NB4 (cell line): ENCODE measurements around the gene PAGE2.
"Not testable (repeated sequence)": the region's sequence is repeated elsewhere in the genome, so short reads cannot be mapped to it uniquely, and the experiment has no call there.

ENCODE experiments used
- DNase-seq: peaks from one replicate; pipeline ENCODE4 v3.0.0; 2010; ENCODE audit warnings: low read depth
- H3K4me3 ChIP-seq: one replicate; pipeline ENCODE4 v1.5.1; 2011; ENCODE audit warnings: mild to moderate bottlenecking, low read depth, low read length, moderate library complexity
- MYC ChIP-seq: IDR thresholded peaks from 2 replicates; pipeline ENCODE4 v1.6.1; 2011; ENCODE audit warnings: low read depth, low read length
- POLR2A ChIP-seq: IDR thresholded peaks from 2 replicates; pipeline ENCODE4 v1.6.1; 2011; ENCODE audit warnings: mild to moderate bottlenecking; ENCODE audit not compliant: insufficient read length; ENCODE audit errors: extremely low read depth
- TF ChIP-seq, protein P1 (sequence below): IDR thresholded peaks from one replicate; pipeline ENCODE4 v1.5.1; 2012; ENCODE audit warnings: low read depth, low read length
- TF ChIP-seq, protein P2 (sequence below): IDR thresholded peaks from 2 replicates; pipeline ENCODE4 v1.6.1; 2011; ENCODE audit warnings: low read depth, low read length

The PAGE2 gene, protein sequence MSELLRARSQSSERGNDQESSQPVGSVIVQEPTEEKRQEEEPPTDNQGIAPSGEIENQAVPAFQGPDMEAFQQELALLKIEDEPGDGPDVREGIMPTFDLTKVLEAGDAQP

DNA sequence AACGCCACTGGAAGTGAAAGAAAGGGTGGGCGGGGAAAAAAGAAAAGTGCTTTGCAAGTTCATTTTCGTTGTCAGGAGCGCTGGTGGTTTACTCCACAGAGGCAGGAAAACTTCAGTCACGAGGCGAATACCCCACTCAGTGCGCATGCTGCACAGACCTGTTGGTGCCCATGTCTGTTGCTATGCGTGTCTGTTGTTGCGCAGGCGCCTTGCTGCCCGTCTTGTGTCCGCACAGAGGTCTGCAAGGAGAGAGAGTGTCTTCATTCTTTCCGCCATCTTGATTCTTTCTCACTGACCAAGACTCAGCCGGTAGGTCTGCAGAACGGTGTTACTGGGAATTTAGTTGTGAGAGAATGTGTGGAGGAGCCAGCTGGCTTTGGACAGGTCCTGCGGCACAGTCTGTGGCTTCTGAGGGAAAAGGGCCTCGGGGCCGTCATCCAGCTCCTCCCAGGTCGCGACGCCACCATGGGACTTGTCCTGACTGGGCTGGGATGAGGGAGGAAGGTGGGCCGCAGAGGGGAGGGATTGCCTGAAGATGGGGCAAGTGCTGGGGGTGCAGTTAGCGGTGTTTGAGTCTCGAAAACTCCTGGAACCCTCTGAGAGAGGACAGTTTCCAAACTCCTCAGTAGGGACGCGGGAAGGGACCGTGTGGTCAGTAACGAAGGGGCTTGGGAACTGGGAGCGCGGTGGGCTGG, at the start of gene PAGE2:
Gene PAGE2 (plus strand): TSS at position 224 of the 695 bp plus-strand sequence. CDS start 1,003 bp downstream, outside the sequence.
- TF ChIP-seq POLR2A (no peak), MYC (no peak)
- TF ChIP-seq, protein P1, sequence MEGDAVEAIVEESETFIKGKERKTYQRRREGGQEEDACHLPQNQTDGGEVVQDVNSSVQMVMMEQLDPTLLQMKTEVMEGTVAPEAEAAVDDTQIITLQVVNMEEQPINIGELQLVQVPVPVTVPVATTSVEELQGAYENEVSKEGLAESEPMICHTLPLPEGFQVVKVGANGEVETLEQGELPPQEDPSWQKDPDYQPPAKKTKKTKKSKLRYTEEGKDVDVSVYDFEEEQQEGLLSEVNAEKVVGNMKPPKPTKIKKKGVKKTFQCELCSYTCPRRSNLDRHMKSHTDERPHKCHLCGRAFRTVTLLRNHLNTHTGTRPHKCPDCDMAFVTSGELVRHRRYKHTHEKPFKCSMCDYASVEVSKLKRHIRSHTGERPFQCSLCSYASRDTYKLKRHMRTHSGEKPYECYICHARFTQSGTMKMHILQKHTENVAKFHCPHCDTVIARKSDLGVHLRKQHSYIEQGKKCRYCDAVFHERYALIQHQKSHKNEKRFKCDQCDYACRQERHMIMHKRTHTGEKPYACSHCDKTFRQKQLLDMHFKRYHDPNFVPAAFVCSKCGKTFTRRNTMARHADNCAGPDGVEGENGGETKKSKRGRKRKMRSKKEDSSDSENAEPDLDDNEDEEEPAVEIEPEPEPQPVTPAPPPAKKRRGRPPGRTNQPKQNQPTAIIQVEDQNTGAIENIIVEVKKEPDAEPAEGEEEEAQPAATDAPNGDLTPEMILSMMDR, result no peak
- TF ChIP-seq, protein P2, sequence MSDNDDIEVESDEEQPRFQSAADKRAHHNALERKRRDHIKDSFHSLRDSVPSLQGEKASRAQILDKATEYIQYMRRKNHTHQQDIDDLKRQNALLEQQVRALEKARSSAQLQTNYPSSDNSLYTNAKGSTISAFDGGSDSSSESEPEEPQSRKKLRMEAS, result no peak
- DNase-seq, result no peak
- no peak within 1 kb of the TSS for H3K4me3 ChIP-seq

DNA sequence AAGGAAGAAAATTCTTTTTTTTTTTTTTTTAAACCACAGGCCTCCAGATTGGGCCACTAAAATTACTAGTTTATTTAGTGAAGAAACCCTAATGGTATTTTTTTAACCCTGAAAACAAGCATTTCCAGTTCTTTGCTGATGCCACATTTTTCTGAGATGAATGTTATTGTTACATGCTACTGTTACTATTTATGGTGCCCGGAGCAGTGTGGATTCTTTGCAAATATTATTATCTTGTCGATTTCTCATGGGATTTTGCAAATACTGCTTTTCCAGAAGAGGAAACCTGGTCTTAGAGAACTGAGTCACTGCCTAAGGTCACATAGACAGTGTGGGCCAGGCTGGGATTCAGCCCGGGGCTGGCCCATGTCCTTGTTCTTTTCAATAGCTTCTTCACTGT, 49.3 kb upstream of the PAGE2 start:
- TF ChIP-seq, protein P1, result no peak
- TF ChIP-seq POLR2A (no peak), MYC (no peak)
- TF ChIP-seq, protein P2, result no peak
- H3K4me3 ChIP-seq, result no peak overlapping the region
- no peak for DNase-seq

DNA sequence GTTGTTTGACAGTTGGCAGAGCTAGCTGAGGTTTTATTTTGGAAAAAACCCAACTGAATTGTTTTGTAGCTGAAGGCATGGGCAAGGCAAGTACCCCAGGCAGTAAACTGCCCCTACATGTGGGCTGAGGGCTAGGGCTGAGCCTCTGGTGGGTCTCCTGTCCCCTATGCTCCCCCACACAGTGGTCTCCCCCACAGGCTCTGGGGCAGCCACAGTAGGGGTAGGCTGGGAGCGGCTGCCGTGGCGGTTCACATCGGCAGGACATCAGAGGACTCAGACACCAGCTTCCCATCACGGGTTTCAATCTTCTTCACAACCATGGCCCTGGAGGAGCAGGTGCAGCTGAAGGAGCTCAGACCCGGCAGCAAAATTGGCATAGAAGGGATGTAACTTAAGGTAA, 47.3 kb upstream of the PAGE2 start:
- TF ChIP-seq, protein P2, result no peak
- no peak for TF ChIP-seq POLR2A
- TF ChIP-seq, protein P1, result no peak
- TF ChIP-seq MYC, result no peak
- no peak for DNase-seq
- H3K4me3 ChIP-seq, result no peak overlapping the region

DNA sequence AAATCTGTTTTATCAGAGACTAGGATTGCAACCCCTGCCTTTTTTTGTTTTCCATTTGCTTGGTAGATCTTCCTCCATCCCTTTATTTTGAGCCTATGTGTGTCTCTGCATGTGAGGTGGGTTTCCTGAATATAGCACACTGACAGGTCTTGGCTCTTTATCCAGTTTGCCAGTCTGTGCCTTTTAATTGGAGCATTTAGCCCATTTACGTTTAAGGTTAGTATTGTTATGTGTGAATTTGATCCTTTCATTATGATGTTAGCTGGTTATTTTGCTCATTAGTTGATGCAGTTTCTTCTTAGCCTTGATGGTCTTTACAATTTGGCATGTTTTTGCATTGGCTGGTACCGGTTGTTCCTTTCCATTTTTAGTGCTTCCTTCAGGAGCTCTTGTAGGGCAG, 38.2 kb upstream of the PAGE2 start:
- H3K4me3 ChIP-seq, DNase-seq: not testable (repeated sequence)

DNA sequence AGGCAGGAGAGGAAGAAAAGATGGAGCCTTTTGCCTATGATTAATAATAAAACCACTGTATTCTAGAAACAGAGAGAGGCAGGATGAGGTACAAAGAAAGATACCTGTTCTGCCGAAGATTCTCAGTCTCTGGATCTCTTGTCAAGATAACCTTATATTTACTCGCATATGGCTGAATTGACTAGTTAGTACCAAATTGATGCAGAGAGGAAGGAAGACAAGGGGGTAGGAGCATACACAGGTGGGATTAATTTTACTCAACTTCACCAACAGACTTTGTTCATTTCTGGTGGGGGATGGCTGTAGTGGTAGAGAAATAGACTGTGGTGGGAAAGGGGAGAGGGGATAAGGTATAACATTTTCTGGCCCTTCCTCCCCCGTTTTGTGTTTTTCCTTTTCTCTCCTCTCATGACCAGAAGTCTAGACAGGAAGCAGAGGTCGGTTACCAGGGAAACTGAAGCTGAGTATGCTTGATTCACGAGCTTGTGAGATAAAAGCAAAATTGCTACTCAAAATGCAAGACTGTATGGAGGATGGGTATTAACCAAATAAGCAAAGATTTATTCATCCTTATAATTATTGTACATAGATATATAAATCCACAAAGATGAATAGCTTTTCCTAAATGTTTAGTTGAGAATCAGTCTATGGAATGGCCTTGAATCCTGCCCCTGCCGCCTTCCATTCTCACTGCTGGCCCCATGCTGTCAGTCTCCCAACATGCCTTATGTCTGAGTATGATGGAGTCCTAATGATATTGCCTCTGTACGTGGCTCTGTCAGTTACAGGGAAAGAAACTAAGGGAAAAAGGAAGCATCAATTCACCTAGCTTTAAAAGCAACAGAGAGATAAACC, 31.8 kb upstream of the PAGE2 start:
- TF ChIP-seq, protein P1, result no peak
- TF ChIP-seq MYC (no peak), POLR2A (no peak)
- TF ChIP-seq, protein P2, result no peak
- no peak overlapping the region for H3K4me3 ChIP-seq
- no peak for DNase-seq

DNA sequence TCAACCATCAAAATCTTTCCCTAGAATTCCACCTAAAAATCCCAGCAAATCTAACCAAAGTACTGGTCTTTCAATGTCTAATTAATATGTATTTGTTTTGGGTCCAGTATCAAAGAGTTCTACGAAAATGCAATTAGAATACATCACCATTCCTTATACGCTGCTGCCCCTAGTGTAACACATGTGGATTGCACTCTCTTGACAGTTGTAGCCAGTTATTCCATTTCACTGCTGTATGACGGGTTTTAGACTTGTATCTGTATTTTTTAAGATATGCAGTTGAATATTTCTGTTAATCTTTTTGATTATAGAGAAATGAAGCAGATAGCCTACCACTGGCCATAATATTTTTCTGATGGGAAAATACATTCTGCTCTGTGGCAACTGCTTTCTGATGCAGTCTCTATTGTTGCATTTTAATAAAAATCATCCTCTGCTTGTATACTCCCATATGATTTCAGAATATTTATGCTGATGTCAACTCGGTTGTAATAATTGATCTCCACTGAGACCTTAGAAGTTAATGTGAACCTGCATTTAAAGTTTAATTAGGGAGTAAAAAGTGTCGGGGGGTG, 31.1 kb upstream of the PAGE2 start:
- no peak overlapping the region for H3K4me3 ChIP-seq
- TF ChIP-seq, protein P1, result peak; percentile 54
- TF ChIP-seq, protein P2, result peak; percentile 42
- TF ChIP-seq POLR2A (no peak), MYC (no peak)
- peak; percentile 20 for DNase-seq

DNA sequence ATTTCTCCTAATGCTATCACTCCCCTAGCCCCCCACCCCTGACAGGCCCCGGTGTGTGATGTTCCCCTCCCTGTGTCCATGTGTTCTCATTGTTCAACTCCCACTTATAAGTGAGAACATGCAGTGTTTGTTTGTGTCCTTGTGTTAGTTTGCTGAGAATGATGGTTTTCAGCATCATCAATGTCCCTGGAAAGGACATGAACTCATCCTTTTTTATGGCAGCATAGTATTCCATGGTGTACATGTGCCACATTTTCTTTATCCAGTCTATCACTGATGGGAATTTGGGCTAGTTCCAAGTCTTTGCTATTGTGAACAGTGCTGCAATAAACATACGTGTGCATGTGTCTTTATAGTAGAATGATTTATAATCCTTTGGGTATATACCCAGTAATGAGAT, 21.6 kb upstream of the PAGE2 start:
- H3K4me3 ChIP-seq, DNase-seq: not testable (repeated sequence)
